ENCODE measurements around the gene LRRC66.

The LRRC66 gene

DNA sequence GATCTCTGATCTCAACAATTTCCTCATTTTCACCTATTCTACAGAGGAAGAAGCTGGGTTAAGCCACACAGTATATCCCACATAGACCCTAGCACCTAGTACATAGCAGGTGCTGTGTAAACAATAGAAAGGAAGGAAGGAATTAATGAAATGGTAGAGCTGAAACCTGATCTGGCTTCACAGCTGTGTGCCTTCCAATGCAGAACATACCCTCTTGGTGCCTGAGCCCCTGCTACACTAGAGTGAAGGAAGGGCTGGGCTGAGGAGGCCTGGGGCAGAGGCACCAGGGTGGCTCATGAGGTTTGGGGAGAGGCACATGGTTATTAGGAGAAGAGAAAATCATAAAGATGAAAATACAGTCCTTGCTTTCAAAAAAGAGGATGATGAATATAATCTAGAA is 21.3 kb downstream of the LRRC66 start:
- no peaks in the 10 kb centered on the region for H4K20me1 ChIP-seq (ENCODE audit: low read depth, low read length)
- H3K9me2 ChIP-seq (replicated peaks; ENCODE audit: insufficient read depth, low read length), result no peaks in the 10 kb centered on the region
- H2AFZ ChIP-seq (ENCODE audit: low read depth, low read length, severe bottlenecking), result no peak overlapping the region
- H3K79me2 ChIP-seq (ENCODE audit: insufficient read depth, low read length), result no peaks in the 10 kb centered on the region
- no peaks in the 10 kb centered on the region for H3K9me3 ChIP-seq (ENCODE audit: insufficient read depth, low read length)
- no peak overlapping the region for H3K4me3 ChIP-seq (ENCODE audit: insufficient read depth, low read length, poor library complexity, severe bottlenecking)
- no peak overlapping the region for H3K9ac ChIP-seq (ENCODE audit: low read length)
- no peaks in the 10 kb centered on the region for H3F3A ChIP-seq (ENCODE audit: insufficient read depth)
- no peak for TF ChIP-seq CTCF (IDR thresholded peaks at IDR 0.05; ENCODE audit: insufficient read depth, low read length, poor library complexity, severe bottlenecking)
- TF ChIP-seq EZH2phosphoT487 (conservative IDR thresholded peaks at IDR 0.05; ENCODE audit: low read length), result no peak
- H3K4me2 ChIP-seq (ENCODE audit: low read depth, low read length, poor library complexity, severe bottlenecking), result no peak overlapping the region
- no peaks in the 10 kb centered on the region for H3K27me3 ChIP-seq (ENCODE audit: low read length)
- no peaks in the 10 kb centered on the region for H3K36me3 ChIP-seq (ENCODE audit: low read length)
- H3K27ac ChIP-seq (ENCODE audit: low read depth, low read length), result no peak overlapping the region

DNA sequence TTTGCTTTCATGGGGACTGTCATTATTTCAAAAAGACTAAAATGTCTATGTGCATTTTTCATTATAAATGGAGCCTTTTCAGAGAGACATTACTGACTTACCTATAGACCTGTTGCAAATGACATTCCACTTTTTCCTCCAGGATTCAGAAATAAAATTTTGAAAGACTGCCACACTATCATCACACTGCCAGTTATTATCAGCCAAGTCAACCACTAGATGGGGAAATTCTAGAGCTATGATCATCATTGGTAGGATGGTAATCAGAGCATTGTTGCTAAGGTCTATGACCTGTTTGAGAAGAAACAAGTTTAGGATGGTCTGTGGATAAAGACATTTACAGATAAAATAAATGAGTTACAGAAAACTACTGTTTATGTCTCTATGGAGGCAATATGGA is 22.5 kb downstream of the LRRC66 start:
- Histone ChIP-seq H3K27me3 (ENCODE audit: low read length) (no peaks in the 10 kb centered on the region), H3F3A (ENCODE audit: insufficient read depth) (no peaks in the 10 kb centered on the region), H2AFZ (ENCODE audit: low read depth, low read length, severe bottlenecking) (no peak overlapping the region), H3K9ac (ENCODE audit: low read length) (no peak overlapping the region), H3K4me2 (ENCODE audit: low read depth, low read length, poor library complexity, severe bottlenecking) (no peak overlapping the region), H3K4me3 (ENCODE audit: insufficient read depth, low read length, poor library complexity, severe bottlenecking) (no peak overlapping the region), H4K20me1 (ENCODE audit: low read depth, low read length) (no peaks in the 10 kb centered on the region), H3K9me3 (ENCODE audit: insufficient read depth, low read length) (no peaks in the 10 kb centered on the region), H3K79me2 (ENCODE audit: insufficient read depth, low read length) (no peaks in the 10 kb centered on the region), H3K9me2 (replicated peaks; ENCODE audit: insufficient read depth, low read length) (no peaks in the 10 kb centered on the region), H3K27ac (ENCODE audit: low read depth, low read length) (no peak overlapping the region), H3K36me3 (ENCODE audit: low read length) (no peaks in the 10 kb centered on the region)
- TF ChIP-seq EZH2phosphoT487 (conservative IDR thresholded peaks at IDR 0.05; ENCODE audit: low read length) (no peak), CTCF (IDR thresholded peaks at IDR 0.05; ENCODE audit: insufficient read depth, low read length, poor library complexity, severe bottlenecking) (no peak)

- Histone ChIP-seq H3K4me2 (ENCODE audit: low read depth, low read length, poor library complexity, severe bottlenecking) (no peak overlapping the region), H2AFZ (ENCODE audit: low read depth, low read length, severe bottlenecking) (no peak overlapping the region), H3K36me3 (ENCODE audit: low read length) (no peaks in the 10 kb centered on the region), H3K9me3 (ENCODE audit: insufficient read depth, low read length) (no peaks in the 10 kb centered on the region), H3K4me3 (ENCODE audit: insufficient read depth, low read length, poor library complexity, severe bottlenecking) (no peak overlapping the region), H4K20me1 (ENCODE audit: low read depth, low read length) (no peaks in the 10 kb centered on the region), H3F3A (ENCODE audit: insufficient read depth) (no peaks in the 10 kb centered on the region), H3K9me2 (replicated peaks; ENCODE audit: insufficient read depth, low read length) (no peaks in the 10 kb centered on the region), H3K9ac (ENCODE audit: low read length) (no peak overlapping the region), H3K27me3 (ENCODE audit: low read length) (no peaks in the 10 kb centered on the region), H3K79me2 (ENCODE audit: insufficient read depth, low read length) (no peaks in the 10 kb centered on the region), H3K27ac (ENCODE audit: low read depth, low read length) (no peak overlapping the region)
- no peak for TF ChIP-seq CTCF (IDR thresholded peaks at IDR 0.05; ENCODE audit: insufficient read depth, low read length, poor library complexity, severe bottlenecking)
- TF ChIP-seq EZH2phosphoT487 (conservative IDR thresholded peaks at IDR 0.05; ENCODE audit: low read length), result no peak
Observed at GRCh38 chr4:51995647-51996220, 24.4 kb downstream of the LRRC66 start.

Data from SU-DHL-6 (cell line).